BJ (cell line): ENCODE results near the gene NOD2. TPM values are rescaled to one million over a fixed set of nuclear protein-coding genes. Genes with fewer than 3 reads are reported as not detected.

ENCODE experiments used
- CTCF ChIA-PET: fragments of 350-600 bp; formaldehyde crosslinking; extraction: SDS; loops from one replicate; lab custom pipeline; 2021; ENCODE audit warnings: antibody characterized with exemption, inconsistent platforms; lab: Yijun Ruan, JAX
- POLR2A ChIA-PET: fragments of 300-600 bp; sonication (Branson Sonifier 250); formaldehyde crosslinking; extraction: SDS; loops from one replicate; lab custom pipeline; 2021; ENCODE audit warnings: antibody characterized with exemption; lab: Charles Lee
- DNase-seq: peaks from one replicate; pipeline ENCODE4 v3.0.0-alpha.2; 2011; ENCODE audit warnings: low read depth
- H3K27me3 ChIP-seq: 2 replicates; pipeline ENCODE4 v1.6.0; 2011; ENCODE audit warnings: low read length; ENCODE audit not compliant: control insufficient read depth, insufficient read depth
- H3K36me3 ChIP-seq: 2 replicates; pipeline ENCODE4 v1.5.1; 2011; ENCODE audit warnings: low read length; ENCODE audit not compliant: control insufficient read depth, insufficient read depth
- H3K4me3 ChIP-seq: 2 replicates; pipeline ENCODE4 v1.5.1; 2011; ENCODE audit warnings: low read depth, mild to moderate bottlenecking, control low read depth, low read length
- CTCF ChIP-seq: IDR thresholded peaks from 2 replicates; pipeline ENCODE4 v1.5.1; 2011; ENCODE audit warnings: low read depth, mild to moderate bottlenecking, control low read depth, inconsistent platforms, low read length, moderate library complexity; ENCODE audit not compliant: insufficient read depth
- polyA plus RNA-seq: library from polyadenylated mRNA; depleted of rRNA; stranded (reverse); fragments of >200 nt; gene quantifications from 2 replicates; pipeline ENCODE4 v1.2.3, GENCODE V29; 2011; rRNA removed
- small RNA-seq: library from RNA; depleted of rRNA; stranded (forward); fragments of <200 nt; gene quantifications from one replicate; pipeline ENCODE3, GENCODE V24; 2012; ENCODE audit warnings: low replicate concordance, low read depth; ENCODE audit not compliant: insufficient read length

NOD2 gene
- polyA plus RNA-seq, 1 experiment: not detected

GRCh38 chr16:50774960-50775359, 81.6 kb downstream of the NOD2 start:
- TF ChIP-seq CTCF: no peak
- CTCF ChIA-PET: no interaction called here
- H3K36me3 ChIP-seq: no peaks in the 10 kb centered on the region
- no peak overlapping the region for H3K4me3 ChIP-seq
- no peaks in the 10 kb centered on the region for H3K27me3 ChIP-seq
- POLR2A ChIA-PET: no interaction called here
- no peak for DNase-seq

DNA sequence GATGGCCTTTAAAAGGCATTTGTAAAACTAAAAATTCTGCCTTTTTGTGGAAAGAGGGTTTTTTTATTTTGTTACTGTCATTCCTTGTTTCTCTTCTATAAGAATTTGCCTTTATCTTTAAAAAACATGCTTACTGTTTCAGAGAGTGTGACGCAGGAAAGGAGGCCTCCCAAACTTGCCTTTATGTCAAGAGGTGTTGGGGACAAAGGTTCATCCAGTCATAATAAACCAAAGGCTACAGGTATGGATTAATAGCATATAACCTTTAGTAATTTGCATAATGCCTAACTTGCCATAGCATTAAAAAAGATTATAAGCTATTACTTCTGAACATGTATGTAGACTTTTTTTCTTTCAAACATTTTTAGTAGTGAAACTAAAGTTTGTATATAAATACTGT, 82.6 kb downstream of the NOD2 start:
- H3K27me3 ChIP-seq: no peaks in the 10 kb centered on the region
- TF ChIP-seq CTCF: no peak
- H3K4me3 ChIP-seq: no peak overlapping the region
- no peaks in the 10 kb centered on the region for H3K36me3 ChIP-seq
- CTCF ChIA-PET: interaction anchor here (1.2 kb wide), 1 partner anchor 111 kb away, joined by 3 read pairs; no protein-coding TSS in a partner anchor
- POLR2A ChIA-PET: no interaction called here
- no peak for DNase-seq

DNA sequence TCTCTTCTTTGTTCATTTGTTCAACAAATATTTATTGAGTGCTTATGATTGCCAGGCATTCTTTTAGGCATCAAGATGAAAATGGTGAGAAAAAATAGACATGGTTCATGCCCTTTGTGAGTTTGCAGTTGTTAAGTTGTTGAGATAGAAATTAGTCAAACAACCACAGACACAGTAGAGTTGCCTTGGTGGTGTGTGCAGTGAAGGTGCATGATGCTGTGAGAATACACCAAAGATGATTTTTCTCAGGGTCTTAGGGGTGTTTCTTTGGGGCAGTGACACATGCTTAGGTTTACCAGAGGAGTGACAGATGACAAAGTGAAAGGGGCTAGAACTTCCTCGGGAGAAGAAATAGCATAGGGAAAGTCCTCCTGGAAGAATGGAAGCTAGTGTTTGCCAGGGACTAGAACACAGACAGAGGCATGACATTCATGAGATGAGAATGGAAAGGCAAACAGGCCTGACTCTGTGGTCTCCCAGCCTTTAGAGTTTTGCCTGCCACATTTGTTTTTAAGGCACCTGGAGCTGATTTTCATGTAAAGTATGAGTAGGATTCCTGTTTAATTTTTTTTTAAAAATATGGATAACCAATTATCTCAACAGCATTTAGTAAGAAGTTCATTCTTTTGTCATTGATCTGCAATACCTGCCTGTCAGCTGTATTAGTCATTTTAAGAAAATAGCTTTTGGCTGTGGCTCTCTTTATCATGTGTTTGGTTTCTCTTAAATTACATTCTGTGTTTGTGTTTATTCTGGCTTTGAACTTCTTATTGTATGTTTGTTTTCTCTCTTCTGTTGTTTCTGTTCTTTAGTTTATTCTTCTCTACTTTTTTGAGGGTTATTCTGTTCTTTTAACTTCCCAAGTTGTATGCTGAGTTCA, 85.1 kb downstream of the NOD2 start:
- Histone ChIP-seq H3K27me3 (no peaks in the 10 kb centered on the region), H3K36me3 (no peaks in the 10 kb centered on the region), H3K4me3 (no peak overlapping the region)
- ChIA-PET CTCF (interaction anchor here (2.0 kb wide), 1 partner anchor 28 kb away, joined by 5 read pairs; no protein-coding TSS in a partner anchor), POLR2A (no interaction called here)
- TF ChIP-seq CTCF: no peak
- no peak for DNase-seq

DNA sequence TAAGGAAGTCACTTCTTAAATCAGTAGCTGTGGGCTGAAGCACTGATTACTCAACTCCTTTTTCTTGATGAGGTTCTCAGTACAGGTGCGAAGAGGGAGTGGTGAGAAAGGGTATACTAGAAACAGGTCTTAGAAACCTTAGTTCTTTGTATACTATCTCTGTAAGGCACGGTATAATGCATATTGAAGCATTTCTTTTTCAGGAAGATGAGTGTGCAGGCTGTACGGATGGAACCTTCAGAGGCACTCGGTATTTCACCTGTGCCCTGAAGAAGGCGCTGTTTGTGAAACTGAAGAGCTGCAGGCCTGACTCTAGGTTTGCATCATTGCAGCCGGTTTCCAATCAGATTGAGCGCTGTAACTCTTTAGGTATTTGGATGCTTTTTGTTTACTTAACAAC, 87.6 kb downstream of the NOD2 start:
- no peaks in the 10 kb centered on the region for H3K36me3 ChIP-seq
- H3K4me3 ChIP-seq: no peak overlapping the region
- DNase-seq: no peak
- H3K27me3 ChIP-seq: no peaks in the 10 kb centered on the region
- CTCF ChIA-PET: interaction anchor here (1.6 kb wide), 1 partner anchor 24 kb away, joined by 3 read pairs; no protein-coding TSS in a partner anchor
- TF ChIP-seq CTCF: no peak
- POLR2A ChIA-PET: no interaction called here

DNA sequence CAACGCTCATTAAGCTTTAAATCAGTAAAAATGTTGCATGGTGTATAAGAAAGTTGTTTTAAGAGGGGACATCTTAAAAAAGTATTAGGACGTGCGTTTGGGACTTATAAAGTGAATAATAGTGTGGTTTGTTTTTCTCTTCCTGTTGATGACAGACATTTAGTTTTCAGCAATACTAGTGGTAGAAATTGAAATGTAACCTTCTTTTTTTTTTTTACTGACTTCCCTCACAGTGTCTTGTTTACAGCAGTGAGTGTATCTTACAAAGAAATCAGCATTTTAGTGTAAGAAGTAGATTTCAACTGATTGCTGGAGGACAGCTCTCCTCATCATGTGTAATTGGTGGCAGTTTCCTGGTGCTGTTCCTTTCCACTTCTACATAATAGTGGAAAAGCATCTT, 88.1 kb downstream of the NOD2 start:
- DNase-seq: no peak
- POLR2A ChIA-PET: no interaction called here
- CTCF ChIA-PET: interaction anchor here (1.6 kb wide), 1 partner anchor 24 kb away, joined by 3 read pairs; no protein-coding TSS in a partner anchor
- no peak for TF ChIP-seq CTCF
- Histone ChIP-seq H3K27me3 (no peaks in the 10 kb centered on the region), H3K4me3 (no peak overlapping the region), H3K36me3 (no peaks in the 10 kb centered on the region)

Small RNA genes lying within 50 kb of the gene (small RNA-seq; reads per million reads assigned to genes)
- not detected for gene MIR3181

Other genes with a start within 250 kb of the NOD2 start
- 0.05 and 0.11 TPM in 2 replicates for gene NKD1, start 145.2 kb upstream of the NOD2 start, polyA plus RNA-seq
- gene SNX20, start 12.3 kb upstream of the NOD2 start, polyA plus RNA-seq: not detected in 2 replicates
- 12.3 and 22.1 TPM in 2 replicates for gene CYLD, start 48.5 kb downstream of the NOD2 start, polyA plus RNA-seq